ENCODE data around the gene DHDH.

DHDH gene

DNA sequence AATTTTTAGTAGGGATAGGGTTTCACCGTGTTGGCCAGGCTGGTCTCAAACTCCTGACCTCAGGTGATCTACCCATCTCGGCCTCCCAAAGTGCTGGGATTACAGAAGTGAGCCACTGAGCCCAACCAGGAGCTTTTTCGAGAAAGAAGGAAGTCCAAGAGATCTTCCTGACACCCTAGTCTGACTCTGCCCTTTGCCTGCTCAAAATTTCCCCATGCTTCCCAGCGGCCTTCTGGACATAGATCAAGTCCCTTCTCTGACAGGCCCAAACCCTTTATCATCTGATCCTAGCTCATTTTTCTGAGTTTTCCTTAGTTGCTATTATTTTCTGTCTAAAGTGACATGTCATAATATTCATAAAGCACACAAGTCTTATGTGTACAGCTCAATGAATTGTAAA lies 19.6 kb downstream of the DHDH start:
- no peak for DNase-seq

DNA sequence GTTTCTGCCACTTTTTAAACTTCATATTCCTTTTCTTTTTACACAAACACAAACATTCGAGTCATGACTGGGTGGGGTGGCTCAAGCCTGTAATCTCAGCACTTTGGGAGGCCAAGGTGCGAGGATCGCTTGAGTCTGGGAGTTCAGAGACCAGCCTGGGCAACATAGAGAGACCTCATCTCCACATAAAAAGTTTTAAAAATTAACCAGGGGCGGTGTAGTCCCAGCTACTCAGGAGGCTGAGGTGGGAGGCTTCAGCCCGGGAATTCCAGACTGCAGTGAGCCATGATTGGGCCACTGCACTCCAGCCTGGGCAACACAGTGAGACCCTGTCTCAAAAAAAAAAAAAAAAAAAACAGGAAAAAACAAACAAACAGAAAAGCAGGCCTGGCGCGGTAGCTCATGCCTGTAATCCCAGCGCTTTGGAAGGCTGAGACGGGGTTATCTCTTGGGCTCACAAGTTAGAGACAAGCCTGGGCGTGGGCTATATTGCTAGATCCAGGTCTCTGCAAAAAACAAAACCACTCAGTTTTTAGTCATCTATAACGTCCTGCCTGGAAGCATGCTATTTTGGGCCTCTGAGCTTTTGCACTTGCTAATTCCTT lies 20.6 kb downstream of the DHDH start:
- no peak for DNase-seq

DNA sequence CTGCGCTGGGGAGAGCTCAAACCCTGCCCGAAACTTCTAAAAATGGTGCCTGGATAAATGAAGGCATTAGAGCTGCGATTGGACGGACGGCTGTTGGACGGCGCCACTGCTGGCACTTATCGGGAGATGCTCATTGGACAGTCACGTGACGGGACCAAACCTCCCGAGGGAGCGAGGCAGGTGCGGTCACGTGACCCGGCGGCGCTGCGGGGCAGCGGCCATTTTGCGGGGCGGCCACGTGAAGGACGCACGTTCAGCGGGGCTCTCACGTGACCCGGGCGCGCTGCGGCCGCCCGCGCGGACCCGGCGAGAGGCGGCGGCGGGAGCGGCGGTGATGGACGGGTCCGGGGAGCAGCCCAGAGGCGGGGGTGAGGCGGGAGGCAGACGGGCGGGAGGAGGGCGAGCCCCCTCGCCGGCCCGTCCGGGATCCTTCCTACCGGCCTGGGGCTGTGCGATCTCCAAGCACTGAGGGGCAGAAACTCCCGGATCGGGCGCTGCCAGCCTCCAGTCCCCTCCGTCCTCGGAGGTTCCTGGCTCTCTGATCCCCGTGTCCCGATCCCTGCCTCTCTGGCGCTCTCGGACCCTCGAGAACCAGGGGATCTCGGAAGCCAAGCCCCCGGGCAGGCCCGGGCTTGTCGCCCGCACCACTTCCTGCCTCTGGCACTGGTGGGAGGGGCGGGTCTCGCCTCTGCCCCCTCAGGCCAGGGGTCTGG lies 21.3 kb downstream of the DHDH start, which contains the start of gene BAX:
BAX (plus strand) TSS at position 281 of the 713 bp plus-strand sequence; CDS start at position 335, 54 bp downstream.
- DNase-seq = peak; percentile 86

DNA sequence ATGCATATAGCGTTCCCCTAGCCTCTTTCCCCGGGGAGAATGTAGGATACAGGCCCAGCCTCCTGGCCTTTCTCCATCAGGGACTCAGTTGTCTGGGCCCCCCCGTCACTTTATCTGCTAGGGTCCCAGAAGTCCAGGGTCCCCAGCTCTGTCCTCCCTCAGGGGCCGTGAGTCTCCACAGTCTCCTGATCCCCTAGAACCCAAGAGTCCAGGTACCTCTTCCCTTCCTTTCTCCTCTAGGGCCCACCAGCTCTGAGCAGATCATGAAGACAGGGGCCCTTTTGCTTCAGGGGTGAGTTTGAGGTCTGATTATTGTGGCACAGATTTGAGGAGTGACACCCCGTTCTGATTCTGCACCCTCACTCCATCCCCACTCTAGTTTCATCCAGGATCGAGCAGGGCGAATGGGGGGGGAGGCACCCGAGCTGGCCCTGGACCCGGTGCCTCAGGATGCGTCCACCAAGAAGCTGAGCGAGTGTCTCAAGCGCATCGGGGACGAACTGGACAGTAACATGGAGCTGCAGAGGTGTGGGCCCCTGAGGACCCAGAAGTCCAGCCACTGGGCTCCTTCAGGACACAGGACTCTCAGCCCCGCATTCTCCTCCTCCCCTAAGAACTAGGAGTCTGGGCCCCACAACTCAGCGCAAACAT lies 21.9 kb downstream of the DHDH start:
- no peak for DNase-seq

DNA sequence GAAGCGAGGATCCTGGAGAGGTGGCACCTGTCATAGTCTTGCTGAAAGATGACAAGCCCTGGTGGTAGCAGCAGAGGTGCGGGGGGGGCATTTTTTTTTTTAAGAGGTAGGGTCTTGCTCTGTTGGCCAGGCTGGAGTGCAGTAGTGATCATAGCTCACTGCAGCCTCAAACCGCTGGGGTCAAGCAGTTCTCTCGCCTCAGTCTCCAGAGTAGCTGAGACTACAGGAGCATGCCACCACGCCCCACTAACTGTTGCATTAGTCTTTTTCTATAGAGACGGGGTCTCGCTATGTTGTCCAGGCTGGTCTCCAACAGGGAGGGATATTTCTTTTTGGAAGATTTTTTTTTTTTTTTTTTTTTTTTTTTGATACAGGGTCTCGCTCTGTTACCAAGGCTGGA lies 24.5 kb downstream of the DHDH start:
- DNase-seq = no peak

DNA sequence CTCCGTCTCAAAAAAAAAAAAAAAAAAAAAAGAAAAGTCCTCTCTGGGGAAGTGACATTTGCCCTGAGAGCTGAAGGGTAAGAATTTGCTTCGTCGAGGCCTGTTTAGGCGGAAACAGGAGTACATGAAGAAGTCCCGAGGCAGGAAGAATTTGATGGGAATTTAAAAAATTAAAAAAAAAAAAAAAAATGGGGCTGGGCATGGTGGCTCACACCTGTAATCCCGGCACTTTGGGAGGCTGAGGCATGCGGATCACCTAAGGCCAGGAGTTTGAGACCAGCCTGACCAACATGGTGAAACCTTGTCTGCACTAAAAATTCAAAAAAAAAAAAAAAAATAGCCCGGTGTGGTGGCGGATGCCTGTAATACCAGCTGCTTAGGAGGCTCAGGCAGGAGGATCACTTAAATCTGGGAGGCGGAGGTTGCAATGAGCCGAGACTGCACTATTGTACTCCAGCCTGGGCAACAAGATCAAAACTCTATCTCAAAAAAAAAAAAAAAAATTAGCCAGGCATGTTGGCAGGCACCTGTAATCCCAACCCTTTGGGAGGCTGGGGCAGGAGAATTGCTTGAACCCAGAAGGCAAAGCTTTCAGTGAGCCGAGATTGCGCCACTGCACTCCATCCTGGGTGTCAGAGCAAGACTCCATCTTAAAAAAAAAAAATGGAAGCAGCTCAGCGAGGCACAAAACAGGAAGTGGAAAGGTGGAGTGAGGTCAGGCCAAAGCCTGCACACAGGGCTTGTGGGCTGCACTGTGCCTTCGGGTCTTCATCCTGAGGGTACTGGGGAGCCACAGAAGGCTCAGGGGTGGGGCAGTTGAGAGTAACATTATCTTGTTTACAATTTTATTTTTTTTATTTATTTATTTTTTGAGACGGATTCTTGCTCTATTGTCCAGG lies 26.1 kb downstream of the DHDH start:
- DNase-seq = no peak

DNA sequence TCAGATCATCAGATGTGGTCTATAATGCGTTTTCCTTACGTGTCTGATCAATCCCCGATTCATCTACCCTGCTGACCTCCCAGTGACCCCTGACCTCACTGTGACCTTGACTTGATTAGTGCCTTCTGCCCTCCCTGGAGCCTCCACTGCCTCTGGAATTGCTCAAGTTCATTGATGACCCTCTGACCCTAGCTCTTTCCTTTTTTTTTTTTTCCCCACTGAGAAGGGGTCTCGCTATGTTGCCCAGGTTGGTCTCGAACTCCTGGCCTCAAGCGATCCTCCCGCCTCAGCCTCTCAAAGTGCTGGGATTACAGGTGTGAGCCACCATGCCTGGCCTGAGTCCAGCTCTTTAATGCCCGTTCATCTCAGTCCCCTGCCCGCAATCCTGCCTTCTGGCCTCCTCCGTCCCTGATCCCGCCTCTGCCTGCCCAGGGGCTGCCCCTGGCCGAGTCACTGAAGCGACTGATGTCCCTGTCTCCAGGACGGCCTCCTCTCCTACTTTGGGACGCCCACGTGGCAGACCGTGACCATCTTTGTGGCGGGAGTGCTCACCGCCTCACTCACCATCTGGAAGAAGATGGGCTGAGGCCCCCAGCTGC lies 27.7 kb downstream of the DHDH start:
- no peak for DNase-seq

DNA sequence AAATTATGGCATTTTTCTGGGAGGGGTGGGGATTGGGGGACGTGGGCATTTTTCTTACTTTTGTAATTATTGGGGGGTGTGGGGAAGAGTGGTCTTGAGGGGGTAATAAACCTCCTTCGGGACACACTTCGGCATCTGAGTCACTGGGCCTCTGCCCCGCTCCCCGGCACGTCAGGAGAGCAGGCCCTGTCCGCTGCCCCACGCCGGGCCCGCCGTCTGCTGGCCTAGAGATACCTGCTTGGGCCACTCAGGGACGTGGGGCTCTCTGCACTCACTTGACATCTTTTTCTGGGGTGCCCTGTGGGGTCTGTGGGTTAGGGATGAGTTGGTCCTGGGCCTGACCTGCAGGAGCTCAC lies 28.2 kb downstream of the DHDH start:
- DNase-seq = no peak

DNA sequence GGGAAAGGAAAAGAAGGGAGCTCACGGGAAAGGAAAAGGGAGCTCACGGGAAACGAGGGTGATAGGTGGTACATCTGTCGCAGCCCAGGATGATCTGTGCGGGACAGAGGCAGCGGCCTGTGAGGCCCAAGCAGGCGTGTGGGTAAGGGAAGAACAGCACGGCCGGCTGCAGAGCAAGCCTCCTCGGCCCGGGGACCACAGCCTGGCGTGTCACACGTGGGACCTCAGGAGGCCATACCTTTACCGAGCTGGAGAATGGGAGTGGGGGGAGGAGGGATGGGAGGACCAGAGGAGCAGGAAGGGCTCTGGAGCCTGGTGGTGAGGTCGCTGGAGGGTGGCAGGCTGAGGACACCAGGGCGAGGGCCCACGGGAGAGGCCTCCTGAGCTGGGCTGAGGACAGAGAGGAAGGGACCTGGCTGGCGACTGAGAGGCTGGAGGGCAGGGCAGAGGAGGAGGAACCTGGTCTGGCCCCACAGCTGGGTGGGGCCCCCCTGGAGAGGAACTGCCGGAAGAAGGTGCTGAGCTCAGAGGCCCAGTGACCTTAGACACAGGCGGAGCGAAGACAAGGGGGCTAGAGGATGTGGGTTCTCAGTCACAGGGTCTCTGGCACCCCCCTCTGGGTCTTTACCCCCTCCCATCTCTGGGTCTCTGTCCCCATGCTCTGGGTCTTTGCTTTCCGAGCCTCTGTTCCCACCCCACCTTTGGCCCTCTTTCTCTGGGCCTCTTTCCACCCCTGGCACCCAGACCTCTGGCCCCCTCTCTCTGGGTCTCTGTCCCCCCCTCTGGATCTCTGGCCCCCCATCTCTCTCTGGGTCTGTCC lies 28.7 kb downstream of the DHDH start:
- DNase-seq = no peak

DNA sequence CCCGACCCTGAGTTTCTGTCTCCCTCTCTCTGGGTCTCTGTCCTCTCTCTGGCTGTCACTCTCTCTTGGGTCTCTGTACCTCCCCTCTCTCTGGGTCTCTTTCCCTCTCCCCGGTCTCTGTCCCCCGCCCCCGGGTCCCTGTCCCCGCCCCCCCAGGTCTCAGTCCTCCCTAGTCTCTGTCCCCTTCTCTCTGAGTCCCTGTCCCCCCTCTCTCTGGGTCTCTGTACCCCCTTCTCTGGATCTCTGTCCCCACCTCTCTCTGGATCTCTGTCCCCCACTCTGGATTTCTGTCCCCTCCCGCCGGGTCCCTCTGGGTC lies 29.3 kb downstream of the DHDH start:
- DNase-seq = no peak

DNA sequence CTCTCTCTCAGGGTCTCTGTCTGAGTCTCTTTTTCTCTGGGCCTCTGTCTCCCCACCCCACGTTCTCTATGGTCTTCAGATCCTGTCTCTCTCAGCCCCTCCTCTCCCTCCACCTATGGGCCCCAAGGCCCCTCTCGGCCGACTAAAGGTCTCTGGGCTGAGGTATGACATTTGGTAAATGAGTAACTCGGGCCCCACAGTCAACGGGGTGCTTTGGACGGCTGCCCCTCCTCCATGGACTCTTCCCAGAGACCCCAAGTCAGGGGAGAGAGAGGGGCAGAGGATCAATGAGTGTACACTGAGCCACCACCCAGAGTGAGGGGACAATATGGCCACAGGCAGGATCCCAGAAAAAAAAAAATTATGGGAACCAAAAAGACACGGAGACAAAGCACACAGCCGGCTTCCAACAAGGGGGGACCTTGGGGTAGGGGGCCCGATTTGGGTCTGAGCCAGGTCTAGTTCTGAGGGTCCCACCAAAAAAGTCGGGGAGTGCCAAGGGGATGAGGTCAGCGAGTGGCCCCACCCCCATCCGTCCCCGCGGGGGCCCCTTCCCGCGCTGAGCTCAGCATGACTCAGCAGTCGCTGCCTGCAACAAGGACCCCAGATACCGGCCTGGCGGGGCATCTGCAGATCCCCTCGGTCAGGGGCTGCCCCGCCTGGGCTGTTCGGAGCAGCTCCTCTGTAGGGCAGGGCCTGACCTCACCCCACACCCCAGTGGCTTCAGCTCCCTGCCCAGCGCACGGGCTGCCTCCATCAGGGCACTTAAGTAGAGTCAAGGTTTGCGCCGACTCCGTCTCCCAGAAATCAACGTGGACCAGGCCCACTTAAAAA lies 30.1 kb downstream of the DHDH start:
- peak; percentile 55 for DNase-seq

DNA sequence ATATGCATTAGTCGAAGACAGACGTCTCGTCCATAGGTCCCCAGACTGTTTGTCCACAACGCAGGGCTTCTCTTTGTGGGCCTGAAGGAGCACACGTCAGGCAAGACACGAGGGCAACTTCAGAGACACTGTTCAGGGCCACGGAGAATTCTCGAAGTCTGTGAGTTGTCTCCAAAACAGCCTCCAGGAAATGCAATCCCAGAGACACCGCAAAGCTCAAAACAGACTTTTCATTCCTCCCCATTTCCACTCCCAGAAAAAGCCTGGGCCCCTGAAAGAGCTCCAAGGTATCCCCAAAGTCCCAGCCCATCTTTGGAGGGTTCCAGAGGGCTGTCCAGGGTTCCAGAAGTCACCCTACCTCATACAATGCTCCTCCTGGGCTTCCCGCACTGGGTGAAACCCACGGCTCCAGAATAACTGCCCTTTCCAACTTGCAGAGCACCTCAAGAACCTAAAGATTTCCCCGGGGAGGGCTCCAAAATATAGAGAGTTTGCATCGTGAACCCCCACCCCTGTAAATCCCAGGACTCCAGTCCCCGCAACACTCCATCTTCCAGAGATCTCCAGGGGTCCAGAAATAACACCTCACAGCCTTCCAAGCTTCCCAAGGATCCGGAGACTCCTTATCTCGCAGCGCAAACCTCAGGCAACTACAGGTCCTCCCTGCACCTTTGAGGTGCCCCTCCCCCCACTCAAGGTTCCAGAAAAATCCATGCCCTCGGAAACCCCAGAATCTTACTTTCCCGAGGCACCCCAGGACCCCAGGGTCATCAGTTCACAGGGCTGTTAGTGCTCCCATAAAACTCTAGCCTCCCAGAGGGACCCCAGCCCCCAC lies 30.9 kb downstream of the DHDH start:
- DNase-seq = no peak

DNA sequence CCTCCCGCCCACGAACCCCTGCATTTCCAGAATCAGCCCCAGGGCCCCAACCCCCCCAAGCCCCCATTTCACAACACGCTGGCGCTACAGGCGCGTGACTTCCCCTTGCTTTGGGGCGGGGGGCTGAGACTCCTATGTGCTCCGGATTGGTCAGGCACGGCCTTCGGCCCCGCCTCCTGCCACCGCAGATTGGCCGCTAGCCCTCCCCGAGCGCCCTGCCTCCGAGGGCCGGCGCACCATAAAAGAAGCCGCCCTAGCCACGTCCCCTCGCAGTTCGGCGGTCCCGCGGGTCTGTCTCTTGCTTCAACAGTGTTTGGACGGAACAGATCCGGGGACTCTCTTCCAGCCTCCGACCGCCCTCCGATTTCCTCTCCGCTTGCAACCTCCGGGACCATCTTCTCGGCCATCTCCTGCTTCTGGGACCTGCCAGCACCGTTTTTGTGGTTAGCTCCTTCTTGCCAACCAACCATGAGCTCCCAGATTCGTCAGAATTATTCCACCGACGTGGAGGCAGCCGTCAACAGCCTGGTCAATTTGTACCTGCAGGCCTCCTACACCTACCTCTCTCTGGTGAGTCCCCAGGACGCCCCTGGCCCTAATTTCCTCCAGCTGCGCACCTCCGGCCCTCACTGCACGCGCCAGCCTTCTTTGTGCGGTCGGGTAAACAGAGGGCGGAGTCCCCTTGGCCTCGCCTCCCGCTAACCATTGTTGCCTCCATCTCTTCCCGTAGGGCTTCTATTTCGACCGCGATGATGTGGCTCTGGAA lies 31.7 kb downstream of the DHDH start, which contains the start of gene FTL:
FTL (plus strand) TSS at position 270 of the 766 bp plus-strand sequence; CDS start at position 469, 199 bp downstream.
- DNase-seq = peak; percentile 82

DNA sequence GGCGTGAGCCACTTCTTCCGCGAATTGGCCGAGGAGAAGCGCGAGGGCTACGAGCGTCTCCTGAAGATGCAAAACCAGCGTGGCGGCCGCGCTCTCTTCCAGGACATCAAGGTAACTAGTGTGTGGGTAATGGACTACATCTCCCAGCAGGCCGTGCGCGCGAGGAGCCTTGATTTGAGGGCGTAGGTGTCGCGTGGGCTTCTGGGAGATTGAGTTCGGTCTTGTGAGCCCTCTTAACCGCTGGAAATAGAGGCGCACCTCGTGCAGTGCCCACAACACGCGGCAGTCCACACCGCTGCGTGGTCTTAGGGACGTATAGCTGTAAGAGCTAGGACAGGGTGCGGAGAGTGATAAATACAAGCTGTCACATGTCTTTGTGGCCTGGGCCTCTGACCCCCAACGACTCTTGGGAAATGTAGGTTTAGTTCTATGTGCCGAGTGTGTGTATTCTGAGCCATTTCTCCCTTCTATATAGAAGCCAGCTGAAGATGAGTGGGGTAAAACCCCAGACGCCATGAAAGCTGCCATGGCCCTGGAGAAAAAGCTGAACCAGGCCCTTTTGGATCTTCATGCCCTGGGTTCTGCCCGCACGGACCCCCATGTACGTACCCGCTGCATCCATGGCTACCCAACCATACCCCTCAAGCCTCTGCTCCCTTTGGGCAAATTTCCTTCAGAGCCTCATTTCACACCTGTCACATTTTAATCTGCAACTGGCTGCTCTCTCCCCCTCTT lies 32.5 kb downstream of the DHDH start:
- peak; percentile 90 for DNase-seq

DNA sequence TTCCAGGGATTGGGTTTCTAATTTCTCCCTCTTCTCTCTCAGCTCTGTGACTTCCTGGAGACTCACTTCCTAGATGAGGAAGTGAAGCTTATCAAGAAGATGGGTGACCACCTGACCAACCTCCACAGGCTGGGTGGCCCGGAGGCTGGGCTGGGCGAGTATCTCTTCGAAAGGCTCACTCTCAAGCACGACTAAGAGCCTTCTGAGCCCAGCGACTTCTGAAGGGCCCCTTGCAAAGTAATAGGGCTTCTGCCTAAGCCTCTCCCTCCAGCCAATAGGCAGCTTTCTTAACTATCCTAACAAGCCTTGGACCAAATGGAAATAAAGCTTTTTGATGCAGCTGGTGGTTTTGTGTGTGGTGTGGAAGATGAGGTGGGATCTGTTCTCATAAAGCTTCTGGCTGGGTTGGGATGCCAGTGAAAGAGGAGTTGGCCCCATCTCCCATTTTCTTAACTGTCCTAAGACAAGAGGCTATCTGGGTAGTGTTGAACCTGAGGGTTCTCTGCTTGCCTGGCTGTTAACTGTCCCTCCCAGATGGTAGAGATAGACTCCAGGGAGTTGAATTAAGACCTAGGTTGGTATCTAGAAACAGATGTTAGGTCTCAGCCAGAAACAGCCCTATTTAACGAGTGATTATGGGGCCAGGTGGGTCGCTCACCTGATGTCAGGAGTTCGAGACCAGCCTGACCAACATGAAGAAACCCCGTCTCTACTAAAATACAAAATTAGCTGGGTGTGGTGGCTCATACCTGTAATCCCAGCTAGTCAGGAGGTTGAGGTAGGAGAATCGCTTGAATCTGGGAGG lies 33.2 kb downstream of the DHDH start:
- no peak for DNase-seq

DNA sequence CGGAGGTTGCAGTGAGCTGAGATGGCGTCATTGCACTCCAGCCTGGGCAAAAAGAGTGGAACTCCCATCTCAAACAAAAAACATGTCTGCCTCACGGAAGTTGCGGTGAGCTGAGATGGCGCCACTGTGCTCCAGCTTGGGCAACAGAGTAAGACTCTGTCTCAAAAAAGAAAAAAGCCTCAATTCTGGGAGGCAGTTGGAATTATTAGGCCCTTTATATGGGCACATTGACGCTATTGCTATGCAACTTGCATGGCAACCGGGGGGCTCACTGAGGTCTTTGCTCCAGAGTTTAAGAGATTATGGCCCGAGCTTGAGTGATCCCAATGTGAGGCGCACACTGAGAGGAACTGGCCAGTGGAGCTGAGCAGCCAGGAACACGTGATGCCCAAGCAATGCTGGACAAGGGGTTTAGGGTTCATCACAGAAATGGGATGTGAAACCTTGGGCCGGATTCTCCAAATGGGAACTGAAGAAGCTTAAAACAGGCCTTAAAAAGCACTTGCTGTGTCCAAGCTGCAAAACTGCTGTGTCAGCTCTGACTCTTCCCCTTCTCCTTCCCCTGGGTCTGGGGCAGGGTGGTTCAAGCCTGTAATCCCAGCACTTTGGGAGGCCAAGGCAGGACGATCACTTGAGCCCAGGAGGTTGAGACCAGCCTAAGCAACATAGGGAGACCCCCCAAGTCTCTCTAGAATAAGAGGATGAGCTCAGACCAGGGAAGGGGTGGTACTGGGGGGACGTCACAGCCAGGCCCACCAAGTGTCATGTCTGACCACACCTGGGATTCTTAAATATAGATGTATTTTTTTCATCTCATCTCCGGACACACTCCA lies 34.1 kb downstream of the DHDH start:
- no peak for DNase-seq

DNA sequence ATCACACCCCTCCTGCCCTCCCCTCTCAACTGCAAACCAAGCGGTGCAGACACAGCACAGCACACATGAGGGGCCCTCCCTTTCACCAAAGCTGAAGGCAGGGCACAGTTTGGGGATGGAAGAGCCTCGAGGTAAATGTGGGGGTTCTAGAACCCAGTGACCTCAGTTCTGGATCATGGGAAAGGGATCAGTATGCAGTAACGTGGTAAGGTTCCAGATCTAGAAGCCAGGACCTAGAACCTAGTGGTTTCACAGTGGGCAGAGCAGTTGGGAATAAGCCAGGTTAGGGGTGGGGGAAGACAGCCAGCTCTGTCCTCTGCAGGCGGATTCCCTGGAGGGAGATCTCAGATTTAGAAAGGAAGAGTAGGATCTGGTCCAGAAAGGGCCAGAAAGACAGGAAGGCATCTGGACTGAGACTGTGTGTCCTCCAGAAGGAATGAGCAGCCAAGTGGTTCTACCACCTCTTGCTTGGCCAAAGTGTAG lies 34.7 kb downstream of the DHDH start:
- no peak for DNase-seq
